ENCODE results near the gene AP4E1. TPM values are rescaled to one million over a fixed set of nuclear protein-coding genes. Genes with fewer than 3 reads are reported as not detected.

AP4E1 gene
- total and polyA plus RNA-seq, 2 donors (not counting 3 experiments of a cell fraction or from before 2014, with no cell fraction given) = 1.6 to 9.8 TPM

GRCh38 chr15:50860824-50861223 is 47.7 kb upstream of the AP4E1 start:
- H3K4me2 ChIP-seq (ENCODE audit: insufficient read depth, low read length) = no peak overlapping the region
- CTCF ChIA-PET = no interaction called here
- H3K4me3 ChIP-seq (replicated peaks in 1 of 3; ENCODE audit: insufficient read depth in 1 of 3, low read depth in 1 of 3, low read length in 3 of 3) = no peak overlapping the region
- no peak overlapping the region for H2AFZ ChIP-seq (ENCODE audit: low read depth, low read length)
- no TSS peak for BruUV-seq (replicated peaks)
- TF ChIP-seq JUN (IDR thresholded peaks at IDR 0.05; ENCODE audit: borderline replicate concordance, insufficient read depth, insufficient read length, low read depth) (no peak), FOS (IDR thresholded peaks at IDR 0.05; ENCODE audit: borderline replicate concordance, insufficient read depth, low read length) (no peak), GATA2 (IDR thresholded peaks at IDR 0.05; ENCODE audit: insufficient read depth, insufficient read length, low read depth, low read length) (no peak), MAX (IDR thresholded peaks at IDR 0.05; ENCODE audit: insufficient read depth, insufficient read length) (no peak), POLR2A (IDR thresholded peaks at IDR 0.05; ENCODE audit: low read depth, low read length) (no peak), EZH2 (IDR thresholded peaks at IDR 0.05; ENCODE audit: borderline replicate concordance, low read depth, low read length, severe bottlenecking) (no peak), POLR2AphosphoS5 (IDR thresholded peaks at IDR 0.05; ENCODE audit: insufficient read depth, low read depth, low read length) (no peak), MYC (IDR thresholded peaks at IDR 0.05; ENCODE audit: low read depth, low read length) (no peak)
- TF ChIP-seq, protein P1, sequence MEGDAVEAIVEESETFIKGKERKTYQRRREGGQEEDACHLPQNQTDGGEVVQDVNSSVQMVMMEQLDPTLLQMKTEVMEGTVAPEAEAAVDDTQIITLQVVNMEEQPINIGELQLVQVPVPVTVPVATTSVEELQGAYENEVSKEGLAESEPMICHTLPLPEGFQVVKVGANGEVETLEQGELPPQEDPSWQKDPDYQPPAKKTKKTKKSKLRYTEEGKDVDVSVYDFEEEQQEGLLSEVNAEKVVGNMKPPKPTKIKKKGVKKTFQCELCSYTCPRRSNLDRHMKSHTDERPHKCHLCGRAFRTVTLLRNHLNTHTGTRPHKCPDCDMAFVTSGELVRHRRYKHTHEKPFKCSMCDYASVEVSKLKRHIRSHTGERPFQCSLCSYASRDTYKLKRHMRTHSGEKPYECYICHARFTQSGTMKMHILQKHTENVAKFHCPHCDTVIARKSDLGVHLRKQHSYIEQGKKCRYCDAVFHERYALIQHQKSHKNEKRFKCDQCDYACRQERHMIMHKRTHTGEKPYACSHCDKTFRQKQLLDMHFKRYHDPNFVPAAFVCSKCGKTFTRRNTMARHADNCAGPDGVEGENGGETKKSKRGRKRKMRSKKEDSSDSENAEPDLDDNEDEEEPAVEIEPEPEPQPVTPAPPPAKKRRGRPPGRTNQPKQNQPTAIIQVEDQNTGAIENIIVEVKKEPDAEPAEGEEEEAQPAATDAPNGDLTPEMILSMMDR (IDR thresholded peaks at IDR 0.05; ENCODE audit: extremely low read depth in 1 of 2, insufficient read depth in 1 of 2, low read depth in 1 of 2, low read length in 2 of 2) = no peak
- DNase-seq (ENCODE audit: low read depth, low spot score) = no peak
- no peaks in the 10 kb centered on the region for H3K9me3 ChIP-seq (replicated peaks; ENCODE audit: control insufficient read depth, insufficient read depth, low read length)
- H3K27me3 ChIP-seq (ENCODE audit: control insufficient read depth in 2 of 2, insufficient read depth in 2 of 2, low read length in 2 of 2) = peaks cover 17% of the 10 kb centered on the region in 2 experiments
- H3K9me1 ChIP-seq (replicated peaks; ENCODE audit: control insufficient read depth, extremely low read depth, insufficient read depth, low read length) = no peaks in the 10 kb centered on the region
- POLR2A ChIA-PET = no interaction called here
- no peak overlapping the region for H3K27ac ChIP-seq (ENCODE audit: insufficient read depth, low read depth, low read length)
- no peak overlapping the region for H3K9ac ChIP-seq (replicated peaks; ENCODE audit: extremely low read depth, insufficient read depth, low read length)
- dilution Hi-C loops (cut with MboI; ENCODE audit: extremely low pct_ligation_motif_present, low sequenced_read_pairs) (no loop called here), intact Hi-C loops (cut with micrococcal nuclease) (no loop called here)
- no peaks in the 10 kb centered on the region for H3K4me1 ChIP-seq (ENCODE audit: control insufficient read depth, extremely low read depth, insufficient read depth, low read length)
- no peak for FAIRE-seq
- H3K79me2 ChIP-seq (ENCODE audit: control insufficient read depth, insufficient read depth, low read length) = no peaks in the 10 kb centered on the region
- H4K20me1 ChIP-seq (replicated peaks; ENCODE audit: control insufficient read depth, extremely low read depth, insufficient read depth, low read length) = no peaks in the 10 kb centered on the region
- no peaks in the 10 kb centered on the region for H3K36me3 ChIP-seq (ENCODE audit: control insufficient read depth in 2 of 2, extremely low read depth in 1 of 2, insufficient read depth in 2 of 2, low read length in 2 of 2)

Data from endothelial cell of umbilical vein (primary cell).